Uterus (tissue), 4 donors: ENCODE data around the gene SPEM3. TPM values are rescaled to one million over a fixed set of nuclear protein-coding genes. Genes with fewer than 3 reads are reported as not detected.

ENCODE experiments used
- DNase-seq, 2 donors: peaks; one replicate each; pipeline ENCODE4 v3.0.0-alpha.2; 2019 to 2020
- H3K27ac ChIP-seq, 2 donors: fragments of 200-600 bp; sonication (generic); 1 replicate in 1 of 2; 2 replicates in 1 of 2; pipeline ENCODE4 v1.5.1; 2016 to 2018
- H3K27me3 ChIP-seq, 2 donors: fragments of 200-600 bp; sonication (generic); one replicate each; pipeline ENCODE4 v1.5.1; 2018 to 2019; ENCODE audit warnings: control low read depth in 1 of 2
- H3K36me3 ChIP-seq, 2 donors: fragments of 200-600 bp; sonication (generic); one replicate each; pipeline ENCODE4 v1.5.1; 2019; ENCODE audit warnings: control low read depth in 1 of 2
- H3K4me1 ChIP-seq, 2 donors: fragments of 200-600 bp; sonication (generic); one replicate each; pipeline ENCODE4 v1.5.1; 2018 to 2019; ENCODE audit warnings: control low read depth in 1 of 2
- H3K4me3 ChIP-seq, 2 donors: fragments of 200-600 bp; sonication (generic); 1 replicate in 1 of 2; 2 replicates in 1 of 2; pipeline ENCODE4 v1.5.1; 2018 to 2019; ENCODE audit warnings: mild to moderate bottlenecking in 1 of 2
- H3K9me3 ChIP-seq, 2 donors: fragments of 200-600 bp; sonication (generic); one replicate each; pipeline ENCODE4 v1.5.1; 2019; ENCODE audit warnings: control low read depth in 1 of 2
- CTCF ChIP-seq, 4 experiments: fragments of 200-600 bp in 2 of 4; fragments of 450-650 bp in 2 of 4; sonication (generic) in 2 of 4; IDR thresholded peaks; one replicate each; pipeline ENCODE4 v1.5.1; 2016 to 2019; ENCODE audit warnings: antibody characterized with exemption in 4 of 4, mild to moderate bottlenecking in 2 of 4, moderate library complexity in 1 of 4
- POLR2A ChIP-seq, 2 donors: fragments of 450-650 bp; IDR thresholded peaks; one replicate each; pipeline ENCODE4 v1.6.1; 2016; ENCODE audit warnings: antibody characterized with exemption in 2 of 2, mild to moderate bottlenecking in 1 of 2, moderate library complexity in 1 of 2
- intact Hi-C: fragments of 100-400 bp; cut with DNase I; formaldehyde crosslinking; loops from one replicate; pipeline ENCODE4 v1.15.1; 2023; ENCODE audit warnings: low total_unique reads
- total RNA-seq, 4 donors: library from RNA; depleted of rRNA in 3 of 4; stranded (reverse); fragments of >200 nt in 3 of 4; gene quantifications; one replicate each; pipeline versions ENCODE4 v1.1.0 to v1.2.4, GENCODE V29; 2014 to 2023
- donor health status: DM: yes; HTN: yes; CAD: no.

Gene SPEM3
- total RNA-seq, 4 donors from 2014 or later = not detected

GRCh38 chr17:7427549-7427948 lies 1.1 kb upstream of the SPEM3 start:
- Histone ChIP-seq H3K36me3 (no peaks in the 10 kb centered on the region), H3K27ac (no peak overlapping the region), H3K27me3 (no peaks in the 10 kb centered on the region), H3K4me3 (no peak overlapping the region), H3K9me3 (no peaks in the 10 kb centered on the region), H3K4me1 (no peaks in the 10 kb centered on the region)
- no peak for DNase-seq
- intact Hi-C loops = no loop called here
- TF ChIP-seq POLR2A (IDR thresholded peaks at IDR 0.05) (no peak), CTCF (IDR thresholded peaks at IDR 0.05) (no peak)

GRCh38 chr17:7429722-7430121 lies 1.1 kb downstream of the SPEM3 start:
- Histone ChIP-seq H3K27ac (no peak overlapping the region), H3K27me3 (no peaks in the 10 kb centered on the region), H3K36me3 (no peaks in the 10 kb centered on the region), H3K9me3 (no peaks in the 10 kb centered on the region), H3K4me1 (no peaks in the 10 kb centered on the region), H3K4me3 (no peak overlapping the region)
- intact Hi-C loops = loop anchor here (10.0 kb wide), 1 partner anchor 55 kb away; the partner anchor contains the start of genes POLR2A and SLC35G6
- DNase-seq = no peak
- no peak for TF ChIP-seq POLR2A (IDR thresholded peaks at IDR 0.05)
- no peak for TF ChIP-seq CTCF (IDR thresholded peaks at IDR 0.05)

- Histone ChIP-seq H3K4me3 (no peak overlapping the region), H3K36me3 (no peaks in the 10 kb centered on the region), H3K27me3 (no peaks in the 10 kb centered on the region), H3K27ac (no peak overlapping the region), H3K9me3 (no peaks in the 10 kb centered on the region), H3K4me1 (peaks cover 0 to 11% of the 10 kb centered on the region in 2 donors)
- TF ChIP-seq POLR2A (IDR thresholded peaks at IDR 0.05) = no peak
- TF ChIP-seq CTCF (IDR thresholded peaks at IDR 0.05) = no peak
- intact Hi-C loops = loop anchor here (10.0 kb wide), 1 partner anchor 54 kb away; the partner anchor contains the start of genes POLR2A and SLC35G6
- DNase-seq = no peak
Measured at GRCh38 chr17:7431231-7431630, 2.6 kb downstream of the SPEM3 start.

GRCh38 chr17:7432296-7432695 lies 3.6 kb downstream of the SPEM3 start:
- H3K4me1 ChIP-seq = peaks cover 0 to 18% of the 10 kb centered on the region in 2 donors
- TF ChIP-seq CTCF (IDR thresholded peaks at IDR 0.05) = no peak
- no peak for TF ChIP-seq POLR2A (IDR thresholded peaks at IDR 0.05)
- H3K27ac ChIP-seq = no peak overlapping the region
- H3K36me3 ChIP-seq = no peaks in the 10 kb centered on the region
- H3K27me3 ChIP-seq = no peaks in the 10 kb centered on the region
- intact Hi-C loops = loop anchor here (10.0 kb wide), 1 partner anchor 53 kb away; the partner anchor contains the start of genes POLR2A and SLC35G6
- DNase-seq = no peak
- no peaks in the 10 kb centered on the region for H3K9me3 ChIP-seq
- no peak overlapping the region for H3K4me3 ChIP-seq

- DNase-seq = no peak
- Histone ChIP-seq H3K36me3 (no peaks in the 10 kb centered on the region), H3K27ac (peak overlapping the region; percentile 5 to 44), H3K27me3 (peaks cover 0 to 23% of the 10 kb centered on the region in 2 donors), H3K9me3 (no peaks in the 10 kb centered on the region), H3K4me3 (peak overlapping the region; percentile 29 to 30), H3K4me1 (peaks cover 0 to 43% of the 10 kb centered on the region in 2 donors)
- no peak for TF ChIP-seq POLR2A (IDR thresholded peaks at IDR 0.05)
- no peak for TF ChIP-seq CTCF (IDR thresholded peaks at IDR 0.05)
- intact Hi-C loops = loop anchor here (10.0 kb wide), 1 partner anchor 49 kb away; the partner anchor contains the start of genes POLR2A and SLC35G6
Measured at GRCh38 chr17:7435676-7436555, 7.3 kb downstream of the SPEM3 start.
